Measurements from ENCODE around the gene GJD2. TPM values are rescaled to one million over a fixed set of nuclear protein-coding genes. Genes with fewer than 3 reads are reported as not detected.
A peak's percentile ranks its signal among the peaks of the same experiment; 100 is the strongest.

The GJD2 gene
- total and polyA plus RNA-seq, 2 experiments from 2014 or later = 0.45 TPM; not detected in 1

- Histone ChIP-seq H3K9me3 (ENCODE audit: low read depth) (no peaks in the 10 kb centered on the region), H3K4me1 (ENCODE audit: low read depth) (peaks cover 11% of the 10 kb centered on the region), H3K27ac (no peak overlapping the region), H3K4me3 (no peak overlapping the region), H3K36me3 (no peaks in the 10 kb centered on the region), H3K27me3 (no peaks in the 10 kb centered on the region)
- no peak for TF ChIP-seq CTCF (IDR thresholded peaks at IDR 0.05; ENCODE audit: low read depth, low read length)
- no peak for DNase-seq (ENCODE audit: low read depth in 1 of 2, low spot score in 1 of 2)
Observed at GRCh38 chr15:34709866-34710265, 44.9 kb downstream of the GJD2 start.

GRCh38 chr15:34708422-34708821 is 46.4 kb downstream of the GJD2 start:
- Histone ChIP-seq H3K27me3 (no peaks in the 10 kb centered on the region), H3K36me3 (no peaks in the 10 kb centered on the region), H3K9me3 (ENCODE audit: low read depth) (no peaks in the 10 kb centered on the region), H3K27ac (no peak overlapping the region), H3K4me3 (no peak overlapping the region), H3K4me1 (ENCODE audit: low read depth) (peaks cover 11% of the 10 kb centered on the region)
- DNase-seq (ENCODE audit: low read depth in 1 of 2, low spot score in 1 of 2) = peak; percentile 65 to 70
- TF ChIP-seq CTCF (IDR thresholded peaks at IDR 0.05; ENCODE audit: low read depth, low read length) = peak; percentile 96

- H3K4me3 ChIP-seq = no peak overlapping the region
- no peak overlapping the region for H3K27ac ChIP-seq
- no peaks in the 10 kb centered on the region for H3K36me3 ChIP-seq
Observed at GRCh38 chr15:34701536-34701935, 53.3 kb downstream of the GJD2 start.

More at GRCh38 chr15:34701536-34701935, 53.3 kb downstream of the GJD2 start:
- no peaks in the 10 kb centered on the region for H3K9me3 ChIP-seq (ENCODE audit: low read depth)
- no peak for DNase-seq (ENCODE audit: low read depth in 1 of 2, low spot score in 1 of 2)
- no peak for TF ChIP-seq CTCF (IDR thresholded peaks at IDR 0.05; ENCODE audit: low read depth, low read length)
- H3K4me1 ChIP-seq (ENCODE audit: low read depth) = no peaks in the 10 kb centered on the region
- no peaks in the 10 kb centered on the region for H3K27me3 ChIP-seq

Other genes starting within 250 kb of the GJD2 start
- gene GOLGA8B, start 171.3 kb downstream of the GJD2 start, total RNA-seq = 82.3 and 139 TPM in 2 replicates
- 84.1 and 86.8 TPM in 2 replicates for gene GOLGA8B, start 171.3 kb downstream of the GJD2 start, polyA plus RNA-seq
- 1,687 and 2,394 TPM in 2 replicates for gene ACTC1, start 40.6 kb upstream of the GJD2 start, total RNA-seq
- 7,757 and 12,075 TPM in 2 replicates for gene ACTC1, start 40.6 kb upstream of the GJD2 start, polyA plus RNA-seq
- 16.0 and 20.6 TPM in 2 replicates for gene AQR, start 214.7 kb upstream of the GJD2 start, total RNA-seq
- 14.6 and 14.7 TPM in 2 replicates for gene AQR, start 214.7 kb upstream of the GJD2 start, polyA plus RNA-seq
- 22.6 and 28.9 TPM in 2 replicates for gene ZNF770, start 233.3 kb upstream of the GJD2 start, total RNA-seq
- 53.8 and 64.5 TPM in 2 replicates for gene ZNF770, start 233.3 kb upstream of the GJD2 start, polyA plus RNA-seq